ENCODE data around the gene SLC13A1. TPM values are rescaled to one million over a fixed set of nuclear protein-coding genes. Genes with fewer than 3 reads are reported as not detected.

The SLC13A1 gene
- total RNA-seq, 4 donors from 2014 or later, result not detected

- no peak for TF ChIP-seq POLR2A (IDR thresholded peaks at IDR 0.05)
- TF ChIP-seq CTCF (IDR thresholded peaks at IDR 0.05 in 4 of 5, conservative IDR thresholded peaks at IDR 0.05 in 1 of 5), result no peak
- H3K4me1 ChIP-seq, result no peaks in the 10 kb centered on the region
- no peaks in the 10 kb centered on the region for H3K9me3 ChIP-seq
- no peak for DNase-seq
- H3K4me3 ChIP-seq, result no peak overlapping the region
- intact Hi-C loops (cut with DNase I; ENCODE audit: low total_unique reads), result no loop called here
- in situ Hi-C loops (cut with MboI; ENCODE audit: low sequenced_read_pairs in 4 of 4), result no loop called here
- no peak overlapping the region for H3K27ac ChIP-seq
- ATAC-seq, result no peak
- H3K27me3 ChIP-seq, result no peaks in the 10 kb centered on the region
- no peaks in the 10 kb centered on the region for H3K36me3 ChIP-seq
These were observed 123.8 kb downstream of the SLC13A1 start for GRCh38 chr7:123075838-123076467.

- ATAC-seq, result no peak
- no peak for DNase-seq
- H3K4me1 ChIP-seq, result no peaks in the 10 kb centered on the region
- no peaks in the 10 kb centered on the region for H3K36me3 ChIP-seq
- in situ Hi-C loops (cut with MboI; ENCODE audit: low sequenced_read_pairs in 4 of 4) (no loop called here), intact Hi-C loops (cut with DNase I; ENCODE audit: low total_unique reads) (no loop called here)
- no peak for TF ChIP-seq POLR2A (IDR thresholded peaks at IDR 0.05)
- no peaks in the 10 kb centered on the region for H3K9me3 ChIP-seq
- no peaks in the 10 kb centered on the region for H3K27me3 ChIP-seq
- no peak overlapping the region for H3K27ac ChIP-seq
- H3K4me3 ChIP-seq, result no peak overlapping the region
These were observed 129.0 kb downstream of the SLC13A1 start for GRCh38 chr7:123070702-123071286.

GRCh38 chr7:123067814-123068213 is 132.0 kb downstream of the SLC13A1 start:
- TF ChIP-seq CTCF (IDR thresholded peaks at IDR 0.05 in 4 of 5, conservative IDR thresholded peaks at IDR 0.05 in 1 of 5) (no peak), POLR2A (IDR thresholded peaks at IDR 0.05) (no peak)
- no peaks in the 10 kb centered on the region for H3K9me3 ChIP-seq
- H3K27ac ChIP-seq, result no peak overlapping the region
- DNase-seq (no peak), ATAC-seq (no peak)
- no peak overlapping the region for H3K4me3 ChIP-seq
- in situ Hi-C loops (cut with MboI; ENCODE audit: low sequenced_read_pairs in 4 of 4) (no loop called here), intact Hi-C loops (cut with DNase I; ENCODE audit: low total_unique reads) (no loop called here)
- no peaks in the 10 kb centered on the region for H3K4me1 ChIP-seq
- H3K27me3 ChIP-seq, result no peaks in the 10 kb centered on the region
- H3K36me3 ChIP-seq, result no peaks in the 10 kb centered on the region

Other genes starting within 250 kb of the SLC13A1 start
- not detected for gene TAS2R16, start 204.3 kb downstream of the SLC13A1 start, total RNA-seq